Kidney epithelial cell (primary cell): ENCODE results near the gene FAM200C. TPM values are rescaled to one million over a fixed set of nuclear protein-coding genes. Genes with fewer than 3 reads are reported as not detected.

ENCODE experiments used
- DNase-seq: peaks from one replicate; pipeline ENCODE4 v3.0.0-alpha.2; 2010; ENCODE audit warnings: low read depth
- H3K27me3 ChIP-seq: 2 replicates; pipeline ENCODE4 v1.6.0; 2011; ENCODE audit warnings: low read length; ENCODE audit not compliant: control insufficient read depth, insufficient read depth
- H3K36me3 ChIP-seq: 2 replicates; pipeline ENCODE4 v1.5.1; 2011; ENCODE audit warnings: low read length; ENCODE audit not compliant: control insufficient read depth, insufficient read depth
- H3K4me3 ChIP-seq: 2 replicates; pipeline ENCODE4 v1.5.1; 2011; ENCODE audit warnings: low read depth, mild to moderate bottlenecking, control low read depth, low read length
- CTCF ChIP-seq: IDR thresholded peaks from 2 replicates; pipeline ENCODE4 v1.5.1; 2011; ENCODE audit warnings: mild to moderate bottlenecking, moderate library complexity, low read length, control low read depth, inconsistent platforms; ENCODE audit not compliant: insufficient read depth, poor library complexity, severe bottlenecking
- total RNA-seq: library from RNA; depleted of rRNA; stranded (reverse); fragments of >200 nt; gene quantifications from 2 replicates; pipeline ENCODE4 v1.2.3, GENCODE V29; 2015

Gene FAM200C
- total RNA-seq, 1 donor from 2014 or later = 1.9 TPM

DNA sequence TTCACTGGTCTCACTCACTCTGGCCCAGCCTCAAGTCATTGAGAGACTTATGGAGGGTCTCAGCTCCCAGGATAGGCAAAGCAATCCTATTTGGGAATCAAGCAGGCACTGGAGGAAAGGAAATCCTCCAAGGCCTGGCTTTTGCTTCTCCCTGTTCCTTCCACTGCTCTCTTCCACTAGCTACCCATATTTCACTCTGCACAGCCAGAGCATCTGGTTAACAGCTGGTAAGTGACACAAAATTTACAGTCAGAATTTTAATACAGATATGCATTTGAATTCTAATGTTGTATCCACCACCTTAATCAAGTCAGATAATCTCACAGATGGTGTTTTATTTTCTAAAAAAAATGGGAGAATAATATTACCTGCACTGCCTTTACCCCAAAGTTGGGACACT is 28.6 kb downstream of the FAM200C start:
- Histone ChIP-seq H3K4me3 (no peak overlapping the region), H3K27me3 (peaks cover 8% of the 10 kb centered on the region), H3K36me3 (no peaks in the 10 kb centered on the region)
- DNase-seq = no peak
- TF ChIP-seq CTCF = no peak

GRCh38 chr5:160370713-160371034 is 29.2 kb downstream of the FAM200C start:
- peaks cover 8% of the 10 kb centered on the region for H3K27me3 ChIP-seq
- no peak for DNase-seq
- peak overlapping the region; percentile 39 for H3K4me3 ChIP-seq
- H3K36me3 ChIP-seq = no peaks in the 10 kb centered on the region
- TF ChIP-seq CTCF = no peak

DNA sequence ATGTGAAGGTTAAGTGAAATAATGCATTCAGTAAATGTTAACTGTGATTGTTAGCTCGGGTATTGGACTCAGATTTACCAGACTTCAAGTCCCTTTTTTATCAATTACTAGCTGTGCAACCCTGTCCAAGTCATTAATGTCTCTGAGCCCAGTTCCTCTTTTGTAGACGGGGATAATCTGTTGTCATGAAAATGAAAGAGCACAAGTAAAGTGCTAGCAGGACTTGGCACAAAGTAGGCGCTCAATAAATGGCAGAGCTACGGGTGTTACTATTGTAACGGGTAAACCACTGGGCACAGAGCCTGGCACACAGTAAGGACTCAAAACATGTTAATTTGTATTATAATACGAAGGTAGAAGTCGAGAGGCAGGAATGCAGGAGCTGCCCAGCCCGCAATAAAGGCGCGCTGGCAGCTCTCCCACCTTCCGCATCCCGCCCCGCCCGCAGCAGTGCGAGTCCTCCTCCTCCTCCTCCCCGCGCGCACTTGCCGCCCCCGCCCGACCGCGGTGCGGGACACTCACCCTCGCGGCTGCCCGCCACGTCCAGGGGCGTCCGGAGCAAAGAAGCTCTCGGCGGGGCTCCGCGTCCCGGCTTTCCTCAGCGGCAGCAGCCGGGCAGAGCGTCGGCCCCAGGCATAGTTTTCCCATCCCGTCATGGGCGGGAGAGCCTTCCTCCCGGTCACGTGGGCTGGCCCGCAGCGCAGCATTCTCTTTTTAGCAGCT is 29.7 kb downstream of the FAM200C start, which contains the start of gene C1QTNF2:
Gene C1QTNF2 (minus strand): TSS at position 637 of the 723 bp plus-strand sequence. CDS start 15,615 bp downstream, outside the sequence.
- peak; percentile 14 for DNase-seq
- Histone ChIP-seq H3K27me3 (peaks cover 8% of the 10 kb centered on the region), H3K36me3 (no peaks in the 10 kb centered on the region), H3K4me3 (peak within 1 kb of the TSS; percentile 39)
- TF ChIP-seq CTCF = no peak

GRCh38 chr5:160367885-160368284 is 32.0 kb downstream of the FAM200C start:
- no peak for DNase-seq
- no peak for TF ChIP-seq CTCF
- peaks cover 8% of the 10 kb centered on the region for H3K27me3 ChIP-seq
- no peak overlapping the region for H3K4me3 ChIP-seq
- no peaks in the 10 kb centered on the region for H3K36me3 ChIP-seq

DNA sequence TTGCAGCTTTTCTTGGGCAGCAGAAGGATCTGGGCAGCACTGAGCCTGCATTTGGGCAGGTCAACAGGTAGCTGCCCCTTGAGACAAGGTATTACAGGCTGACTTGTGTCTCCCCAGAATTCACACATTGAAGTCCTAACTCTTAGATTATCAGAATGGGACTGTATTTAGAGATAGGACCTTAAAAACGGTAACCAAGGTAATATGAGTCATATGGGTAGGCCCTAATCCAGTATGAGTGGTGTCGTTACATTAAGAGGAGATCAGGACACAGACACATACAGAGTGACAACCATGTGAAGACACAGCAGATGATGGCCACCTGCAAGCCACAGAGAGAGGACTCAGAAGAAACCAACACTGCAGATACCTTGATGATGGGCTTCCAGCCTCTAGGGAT is 32.6 kb downstream of the FAM200C start:
- Histone ChIP-seq H3K27me3 (peaks cover 8% of the 10 kb centered on the region), H3K36me3 (no peaks in the 10 kb centered on the region), H3K4me3 (no peak overlapping the region)
- TF ChIP-seq CTCF = no peak
- DNase-seq = no peak

DNA sequence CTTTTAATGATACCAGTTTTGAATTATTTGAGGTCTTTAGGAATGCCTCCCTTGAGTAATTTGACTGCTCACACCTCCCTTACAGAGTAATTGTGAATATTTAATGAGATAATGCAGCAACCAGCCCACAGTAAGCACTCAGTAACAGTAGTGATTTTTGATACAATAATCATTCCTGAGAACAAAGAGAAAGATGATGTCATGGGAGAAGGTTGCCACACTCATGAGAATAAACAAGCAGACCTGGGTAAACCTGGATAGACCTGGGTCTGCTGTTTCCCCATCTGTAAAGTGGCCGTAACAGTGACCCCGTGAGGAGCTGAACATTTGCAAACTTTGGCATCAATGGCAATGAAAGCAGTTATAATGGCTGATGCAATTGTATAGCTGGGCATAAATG is 33.6 kb downstream of the FAM200C start:
- TF ChIP-seq CTCF = no peak
- Histone ChIP-seq H3K27me3 (peaks cover 8% of the 10 kb centered on the region), H3K4me3 (no peak overlapping the region), H3K36me3 (no peaks in the 10 kb centered on the region)
- DNase-seq = no peak
